Astrocyte (in vitro differentiated cells and primary cell): ENCODE results near the gene DUOXA1.

Experiments used
- CTCF ChIP-seq: IDR thresholded peaks from 2 replicates; pipeline ENCODE4 v1.5.1; 2011; ENCODE audit warnings: low read depth, mild to moderate bottlenecking, inconsistent platforms, low read length, moderate library complexity; ENCODE audit not compliant: insufficient read depth
- EZH2 ChIP-seq: IDR thresholded peaks from 2 replicates; pipeline ENCODE4 v1.6.1; 2012; ENCODE audit warnings: mild to moderate bottlenecking, low read length, inconsistent platforms; ENCODE audit not compliant: insufficient read depth

GRCh38 chr15:45114076-45114750, 15.5 kb downstream of the DUOXA1 start, which contains the start of the genes DUOX2 and DUOXA2:
- no peak for TF ChIP-seq CTCF
- peak; percentile 78 for TF ChIP-seq EZH2
